Measurements from ENCODE around the gene RPL5.

DNA sequence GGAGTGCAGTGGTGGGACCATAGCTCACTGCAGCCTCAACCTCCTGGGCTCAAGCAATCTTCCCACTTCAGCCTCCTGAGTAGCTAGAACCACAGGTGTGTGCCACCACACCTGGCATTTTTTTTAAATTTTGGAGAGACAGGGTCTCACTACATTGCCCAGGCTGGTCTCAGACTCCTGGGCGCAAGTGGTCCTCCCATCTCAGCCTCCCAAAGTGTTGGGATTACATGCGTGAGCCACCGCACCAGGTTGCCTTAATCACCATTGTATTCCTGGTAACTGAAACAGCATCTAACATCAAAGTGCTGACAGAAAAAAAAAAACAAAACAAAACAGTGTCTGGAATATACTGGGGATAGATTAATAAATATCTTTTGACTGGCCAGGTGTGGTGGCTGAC is 18.2 kb downstream of the RPL5 start:
- no peak for TF ChIP-seq EZH2 (IDR thresholded peaks at IDR 0.05; ENCODE audit: low read length)
- TF ChIP-seq, protein P1, sequence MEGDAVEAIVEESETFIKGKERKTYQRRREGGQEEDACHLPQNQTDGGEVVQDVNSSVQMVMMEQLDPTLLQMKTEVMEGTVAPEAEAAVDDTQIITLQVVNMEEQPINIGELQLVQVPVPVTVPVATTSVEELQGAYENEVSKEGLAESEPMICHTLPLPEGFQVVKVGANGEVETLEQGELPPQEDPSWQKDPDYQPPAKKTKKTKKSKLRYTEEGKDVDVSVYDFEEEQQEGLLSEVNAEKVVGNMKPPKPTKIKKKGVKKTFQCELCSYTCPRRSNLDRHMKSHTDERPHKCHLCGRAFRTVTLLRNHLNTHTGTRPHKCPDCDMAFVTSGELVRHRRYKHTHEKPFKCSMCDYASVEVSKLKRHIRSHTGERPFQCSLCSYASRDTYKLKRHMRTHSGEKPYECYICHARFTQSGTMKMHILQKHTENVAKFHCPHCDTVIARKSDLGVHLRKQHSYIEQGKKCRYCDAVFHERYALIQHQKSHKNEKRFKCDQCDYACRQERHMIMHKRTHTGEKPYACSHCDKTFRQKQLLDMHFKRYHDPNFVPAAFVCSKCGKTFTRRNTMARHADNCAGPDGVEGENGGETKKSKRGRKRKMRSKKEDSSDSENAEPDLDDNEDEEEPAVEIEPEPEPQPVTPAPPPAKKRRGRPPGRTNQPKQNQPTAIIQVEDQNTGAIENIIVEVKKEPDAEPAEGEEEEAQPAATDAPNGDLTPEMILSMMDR (optimal IDR thresholded peaks at IDR 0.05 in 1 of 3, IDR thresholded peaks at IDR 0.05 in 1 of 3, conservative IDR thresholded peaks at IDR 0.05 in 1 of 3; ENCODE audit: extremely low read depth in 1 of 3, insufficient read depth in 2 of 3, low read length in 3 of 3): no peak

All from keratinocyte (primary cell).